HepG2 (cell line): ENCODE results near the gene PYGO2. TPM values are rescaled to one million over a fixed set of nuclear protein-coding genes. Genes with fewer than 3 reads are reported as not detected.
A peak's percentile ranks its signal among the peaks of the same experiment; 100 is the strongest.

Experiments used
- CHD4 ChIP-seq: fragments of 200-600 bp; sonication (generic); IDR thresholded peaks from 2 replicates; pipeline ENCODE4 v1.7.0; 2017; ENCODE audit warnings: mild to moderate bottlenecking, low read length, borderline replicate concordance
- CSRNP2 ChIP-seq: sonication (generic); formaldehyde crosslinking; conservative IDR thresholded peaks from 2 replicates; pipeline ENCODE4 v1.8.0; 2022; ENCODE audit warnings: low read depth, missing genetic modification reagents
- DNMT3B ChIP-seq: conservative IDR thresholded peaks from 2 replicates; pipeline ENCODE4 v1.6.1; 2016; ENCODE audit warnings: missing biosample characterization, control low read depth
- HDAC1 ChIP-seq: sonication (generic); formaldehyde crosslinking; IDR thresholded peaks from 2 replicates; pipeline ENCODE4 v1.5.1; 2020; ENCODE audit warnings: mild to moderate bottlenecking, missing genetic modification reagents
- HIC2 ChIP-seq: sonication (generic); formaldehyde crosslinking; IDR thresholded peaks from 2 replicates; pipeline ENCODE4 v1.9.0; 2022; ENCODE audit warnings: low read depth, missing genetic modification reagents
- HNF4G ChIP-seq, 2 experiments: sonication (generic) in 1 of 2; formaldehyde crosslinking in 1 of 2; IDR thresholded peaks; 2 replicates each; pipeline versions ENCODE4 v1.4.0 to v1.6.1; 2011 to 2020; ENCODE audit warnings: borderline replicate concordance in 2 of 2, low read depth in 2 of 2, mild to moderate bottlenecking in 2 of 2, low read length in 1 of 2, missing genetic modification reagents in 1 of 2, moderate library complexity in 1 of 2
- LCORL ChIP-seq, 2 experiments: fragments of 450-650 bp in 1 of 2; sonication (generic) in 1 of 2; formaldehyde crosslinking in 1 of 2; IDR thresholded peaks; 2 replicates each; pipeline versions ENCODE4 v1.5.0 to v1.6.1; 2017 to 2020; ENCODE audit warnings: antibody characterized with exemption in 1 of 2, missing genetic modification reagents in 1 of 2
- MAF1 ChIP-seq: sonication (generic); formaldehyde crosslinking; IDR thresholded peaks from 2 replicates; pipeline ENCODE4 v1.5.0; 2020; ENCODE audit warnings: missing genetic modification reagents, borderline replicate concordance
- MIER3 ChIP-seq: IDR thresholded peaks from 2 replicates; pipeline ENCODE4 v1.6.1; 2016; ENCODE audit warnings: missing compliant biosample characterization, borderline replicate concordance
- NFYB ChIP-seq: sonication (generic); formaldehyde crosslinking; IDR thresholded peaks from 2 replicates; pipeline ENCODE4 v1.4.0; 2020; ENCODE audit warnings: missing genetic modification reagents
- PRPF4 ChIP-seq: fragments of 200-400 bp; formaldehyde crosslinking; IDR thresholded peaks from 2 replicates; pipeline ENCODE4 v1.6.1; 2016; ENCODE audit warnings: low read length, low read depth; ENCODE audit not compliant: poor library complexity, severe bottlenecking
- RBFOX2 ChIP-seq: fragments of 200-400 bp; formaldehyde crosslinking; IDR thresholded peaks from 2 replicates; pipeline ENCODE4 v1.6.1; 2017; ENCODE audit warnings: low read depth, mild to moderate bottlenecking, low read length
- TEAD3 ChIP-seq: optimal IDR thresholded peaks from 2 replicates; pipeline ENCODE3; 2016; ENCODE audit warnings: borderline replicate concordance
- TP53 ChIP-seq: sonication (generic); formaldehyde crosslinking; conservative IDR thresholded peaks from 2 replicates; pipeline ENCODE4 v1.4.0; 2020; ENCODE audit warnings: missing genetic modification reagents
- ZBTB8A ChIP-seq: sonication (generic); formaldehyde crosslinking; IDR thresholded peaks from 2 replicates; pipeline ENCODE4 v1.4.0; 2020; ENCODE audit warnings: mild to moderate bottlenecking, low read depth, missing genetic modification reagents, borderline replicate concordance
- ZNF18 ChIP-seq: sonication (generic); formaldehyde crosslinking; IDR thresholded peaks from 2 replicates; pipeline ENCODE4 v1.8.0; 2022; ENCODE audit warnings: mild to moderate bottlenecking, missing genetic modification reagents; ENCODE audit not compliant: insufficient replicate concordance
- ZNF781 ChIP-seq: sonication (generic); formaldehyde crosslinking; IDR thresholded peaks from 2 replicates; pipeline ENCODE4 v1.5.1; 2020; ENCODE audit warnings: borderline replicate concordance, mild to moderate bottlenecking, missing genetic modification reagents; ENCODE audit errors: not compliant biosample characterization
- polyA plus RNA-seq, 8 experiments: library from polyadenylated mRNA; depleted of rRNA in 3 of 8; stranded (reverse) in 7 of 8; unstranded in 1 of 8; fragments of >200 nt; fragmentation: Illumina TruSeq in 4 of 8; extraction: Trizol in 4 of 8; gene quantifications; 2 replicates each; pipeline versions ENCODE4 v1.2.1 to v1.2.3, GENCODE V29; 2011 to 2016; ENCODE audit warnings: low read depth in 4 of 8, missing spikeins in 1 of 8, mixed read lengths in 1 of 8; ENCODE audit not compliant: insufficient read depth in 1 of 8
- total RNA-seq, 5 experiments: library from RNA; depleted of rRNA; stranded (reverse); fragments of >200 nt; fragmentation: Illumina TruSeq; extraction: Trizol; gene quantifications; 2 replicates each; pipeline ENCODE4 v1.2.3, GENCODE V29; 2016; ENCODE audit warnings: low read depth in 1 of 5
- TF ChIP-seq, protein P1 (sequence below): sonication (generic); formaldehyde crosslinking; conservative IDR thresholded peaks from 2 replicates; pipeline ENCODE4 v1.4.0; 2020; ENCODE audit warnings: mild to moderate bottlenecking, missing genetic modification reagents, moderate library complexity

Gene PYGO2
- total and polyA plus RNA-seq, 2 of the 13 experiments (the other 11 are each of a cell fraction or from before 2014, with no cell fraction given), result 20.3 to 21.8 TPM

DNA sequence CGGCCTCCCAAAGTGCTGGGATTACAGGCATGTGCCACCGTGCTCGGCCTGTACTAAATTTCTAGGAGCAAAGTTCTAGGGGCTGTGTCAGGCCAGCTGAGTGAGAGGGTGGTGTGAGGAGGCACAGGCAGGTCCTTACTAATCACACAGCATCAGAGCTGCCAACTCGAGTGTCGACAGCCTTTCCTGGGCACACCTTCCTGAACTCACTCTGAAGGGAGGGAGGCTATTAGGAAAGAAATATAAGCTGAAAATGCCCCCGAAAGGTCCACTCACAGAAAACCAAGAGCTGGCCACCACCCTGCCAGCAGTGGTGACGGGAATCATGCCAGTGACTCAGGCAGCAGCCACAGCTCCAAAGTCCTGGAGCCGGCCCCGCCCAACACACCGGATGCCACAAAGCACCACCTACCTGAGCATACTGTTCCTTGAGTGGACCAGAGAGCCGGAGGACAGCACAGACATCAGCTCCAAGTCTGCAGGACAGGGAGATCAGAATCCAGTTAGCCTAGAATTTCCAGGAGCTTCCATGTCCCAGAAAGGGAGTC, 29.6 kb downstream of the PYGO2 start (continued):
- peak; percentile 89 for TF ChIP-seq HIC2 (CRISPR knock-in tag)
- no peak for TF ChIP-seq DNMT3B
- no peak for TF ChIP-seq TP53 (CRISPR knock-in tag)
- peak; percentile 74 for TF ChIP-seq HNF4G (IDR thresholded peaks at IDR 0.05; ENCODE audit: borderline replicate concordance, low read depth, low read length)
- TF ChIP-seq HNF4G (CRISPR knock-in tag; IDR thresholded peaks at IDR 0.05; ENCODE audit: borderline replicate concordance, low read depth), result no peak; the same call in 1 of the 2 replicates
- TF ChIP-seq ZNF18 (CRISPR knock-in tag), result peak; percentile 52
- TF ChIP-seq ZNF781 (CRISPR knock-in tag), result no peak
- TF ChIP-seq LCORL (IDR thresholded peaks at IDR 0.05), result no peak
- peak; percentile 73; the same call in 1 of the 2 replicates for TF ChIP-seq LCORL (CRISPR knock-in tag; IDR thresholded peaks at IDR 0.05)
- no peak for TF ChIP-seq PRPF4
- TF ChIP-seq RBFOX2, result peak; percentile 63
- TF ChIP-seq CSRNP2 (CRISPR knock-in tag), result no peak
- TF ChIP-seq HDAC1 (CRISPR knock-in tag), result peak; percentile 69
- TF ChIP-seq NFYB (CRISPR knock-in tag), result no peak
- TF ChIP-seq CHD4, result no peak
- TF ChIP-seq MIER3 (CRISPR knock-in tag), result peak; percentile 36; the same call in 1 of the 2 replicates
- TF ChIP-seq, protein P1, sequence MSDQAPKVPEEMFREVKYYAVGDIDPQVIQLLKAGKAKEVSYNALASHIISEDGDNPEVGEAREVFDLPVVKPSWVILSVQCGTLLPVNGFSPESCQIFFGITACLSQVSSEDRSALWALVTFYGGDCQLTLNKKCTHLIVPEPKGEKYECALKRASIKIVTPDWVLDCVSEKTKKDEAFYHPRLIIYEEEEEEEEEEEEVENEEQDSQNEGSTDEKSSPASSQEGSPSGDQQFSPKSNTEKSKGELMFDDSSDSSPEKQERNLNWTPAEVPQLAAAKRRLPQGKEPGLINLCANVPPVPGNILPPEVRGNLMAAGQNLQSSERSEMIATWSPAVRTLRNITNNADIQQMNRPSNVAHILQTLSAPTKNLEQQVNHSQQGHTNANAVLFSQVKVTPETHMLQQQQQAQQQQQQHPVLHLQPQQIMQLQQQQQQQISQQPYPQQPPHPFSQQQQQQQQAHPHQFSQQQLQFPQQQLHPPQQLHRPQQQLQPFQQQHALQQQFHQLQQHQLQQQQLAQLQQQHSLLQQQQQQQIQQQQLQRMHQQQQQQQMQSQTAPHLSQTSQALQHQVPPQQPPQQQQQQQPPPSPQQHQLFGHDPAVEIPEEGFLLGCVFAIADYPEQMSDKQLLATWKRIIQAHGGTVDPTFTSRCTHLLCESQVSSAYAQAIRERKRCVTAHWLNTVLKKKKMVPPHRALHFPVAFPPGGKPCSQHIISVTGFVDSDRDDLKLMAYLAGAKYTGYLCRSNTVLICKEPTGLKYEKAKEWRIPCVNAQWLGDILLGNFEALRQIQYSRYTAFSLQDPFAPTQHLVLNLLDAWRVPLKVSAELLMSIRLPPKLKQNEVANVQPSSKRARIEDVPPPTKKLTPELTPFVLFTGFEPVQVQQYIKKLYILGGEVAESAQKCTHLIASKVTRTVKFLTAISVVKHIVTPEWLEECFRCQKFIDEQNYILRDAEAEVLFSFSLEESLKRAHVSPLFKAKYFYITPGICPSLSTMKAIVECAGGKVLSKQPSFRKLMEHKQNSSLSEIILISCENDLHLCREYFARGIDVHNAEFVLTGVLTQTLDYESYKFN, result peak; percentile 82
- no peak for TF ChIP-seq ZBTB8A
- TF ChIP-seq TEAD3 (CRISPR knock-in tag), result peak; percentile 49
- no peak for TF ChIP-seq MAF1 (CRISPR knock-in tag)
